Measurements from ENCODE around the gene HSPB7. TPM values are rescaled to one million over a fixed set of nuclear protein-coding genes. Genes with fewer than 3 reads are reported as not detected.

HSPB7 gene
- total and polyA plus RNA-seq, 2 donors (not counting 3 experiments of a cell fraction or from before 2014, with no cell fraction given): not detected

DNA sequence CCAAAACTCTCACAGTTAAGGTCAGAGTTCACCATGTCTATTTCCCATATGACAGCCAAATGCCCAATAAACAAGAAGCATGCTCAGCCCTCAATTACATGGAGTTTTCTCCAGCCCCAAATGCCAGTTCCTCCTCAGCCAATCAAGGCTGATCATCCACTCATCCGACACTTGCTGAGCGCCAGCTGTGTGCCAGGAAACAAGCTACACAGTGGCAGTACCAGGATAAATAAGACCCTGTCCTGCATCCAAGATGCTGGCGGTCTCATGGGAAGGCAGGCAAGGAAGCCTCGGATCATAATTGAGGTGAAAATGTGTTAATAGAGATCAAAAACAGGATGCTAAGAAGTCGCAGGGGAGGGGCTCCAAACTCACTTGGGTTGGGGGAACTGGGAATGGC is 49.7 kb downstream of the HSPB7 start:
- no peaks in the 10 kb centered on the region for H4K20me1 ChIP-seq (replicated peaks; ENCODE audit: control insufficient read depth, extremely low read depth, insufficient read depth, low read length)
- no peak overlapping the region for H3K4me3 ChIP-seq (replicated peaks in 1 of 3; ENCODE audit: insufficient read depth in 1 of 3, low read depth in 1 of 3, low read length in 3 of 3)
- CTCF ChIA-PET: interaction anchor here (1.4 kb wide), 1 partner anchor 153 kb away, joined by 3 read pairs; no protein-coding TSS in a partner anchor
- no TSS peak for BruUV-seq (replicated peaks)
- dilution Hi-C loops (cut with MboI; ENCODE audit: extremely low pct_ligation_motif_present, low sequenced_read_pairs): no loop called here
- TF ChIP-seq, protein P1, sequence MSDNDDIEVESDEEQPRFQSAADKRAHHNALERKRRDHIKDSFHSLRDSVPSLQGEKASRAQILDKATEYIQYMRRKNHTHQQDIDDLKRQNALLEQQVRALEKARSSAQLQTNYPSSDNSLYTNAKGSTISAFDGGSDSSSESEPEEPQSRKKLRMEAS (IDR thresholded peaks at IDR 0.05; ENCODE audit: insufficient read depth, insufficient read length): no peak
- no peak for TF ChIP-seq POLR2A (IDR thresholded peaks at IDR 0.05; ENCODE audit: low read depth, low read length)
- TF ChIP-seq, protein P2, sequence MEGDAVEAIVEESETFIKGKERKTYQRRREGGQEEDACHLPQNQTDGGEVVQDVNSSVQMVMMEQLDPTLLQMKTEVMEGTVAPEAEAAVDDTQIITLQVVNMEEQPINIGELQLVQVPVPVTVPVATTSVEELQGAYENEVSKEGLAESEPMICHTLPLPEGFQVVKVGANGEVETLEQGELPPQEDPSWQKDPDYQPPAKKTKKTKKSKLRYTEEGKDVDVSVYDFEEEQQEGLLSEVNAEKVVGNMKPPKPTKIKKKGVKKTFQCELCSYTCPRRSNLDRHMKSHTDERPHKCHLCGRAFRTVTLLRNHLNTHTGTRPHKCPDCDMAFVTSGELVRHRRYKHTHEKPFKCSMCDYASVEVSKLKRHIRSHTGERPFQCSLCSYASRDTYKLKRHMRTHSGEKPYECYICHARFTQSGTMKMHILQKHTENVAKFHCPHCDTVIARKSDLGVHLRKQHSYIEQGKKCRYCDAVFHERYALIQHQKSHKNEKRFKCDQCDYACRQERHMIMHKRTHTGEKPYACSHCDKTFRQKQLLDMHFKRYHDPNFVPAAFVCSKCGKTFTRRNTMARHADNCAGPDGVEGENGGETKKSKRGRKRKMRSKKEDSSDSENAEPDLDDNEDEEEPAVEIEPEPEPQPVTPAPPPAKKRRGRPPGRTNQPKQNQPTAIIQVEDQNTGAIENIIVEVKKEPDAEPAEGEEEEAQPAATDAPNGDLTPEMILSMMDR (IDR thresholded peaks at IDR 0.05; ENCODE audit: extremely low read depth in 1 of 2, insufficient read depth in 1 of 2, low read depth in 1 of 2, low read length in 2 of 2): no peak
- TF ChIP-seq POLR2AphosphoS5 (IDR thresholded peaks at IDR 0.05; ENCODE audit: insufficient read depth, low read depth, low read length): no peak
- no peak for TF ChIP-seq GATA2 (IDR thresholded peaks at IDR 0.05; ENCODE audit: insufficient read depth, insufficient read length, low read depth, low read length)
- no peak for TF ChIP-seq EZH2 (IDR thresholded peaks at IDR 0.05; ENCODE audit: borderline replicate concordance, low read depth, low read length, severe bottlenecking)
- no peak for TF ChIP-seq JUN (IDR thresholded peaks at IDR 0.05; ENCODE audit: borderline replicate concordance, insufficient read depth, insufficient read length, low read depth)
- no peak for TF ChIP-seq FOS (IDR thresholded peaks at IDR 0.05; ENCODE audit: borderline replicate concordance, insufficient read depth, low read length)
- no peak for TF ChIP-seq MYC (IDR thresholded peaks at IDR 0.05; ENCODE audit: low read depth, low read length)
- DNase-seq (ENCODE audit: low read depth, low spot score): no peak
- no peaks in the 10 kb centered on the region for H3K27me3 ChIP-seq (ENCODE audit: control insufficient read depth in 2 of 2, insufficient read depth in 2 of 2, low read length in 2 of 2)
- H3K4me2 ChIP-seq (ENCODE audit: insufficient read depth, low read length): no peak overlapping the region
- no peak for FAIRE-seq
- H3K79me2 ChIP-seq (ENCODE audit: control insufficient read depth, insufficient read depth, low read length): peaks cover 65% of the 10 kb centered on the region
- H3K9me3 ChIP-seq (replicated peaks; ENCODE audit: control insufficient read depth, insufficient read depth, low read length): no peaks in the 10 kb centered on the region
- intact Hi-C loops (cut with micrococcal nuclease): no loop called here
- POLR2A ChIA-PET: no interaction called here
- H3K36me3 ChIP-seq (ENCODE audit: control insufficient read depth in 2 of 2, extremely low read depth in 1 of 2, insufficient read depth in 2 of 2, low read length in 2 of 2): peaks cover 12% of the 10 kb centered on the region in 2 experiments
- no peak overlapping the region for H2AFZ ChIP-seq (ENCODE audit: low read depth, low read length)
- peaks cover 13% of the 10 kb centered on the region for H3K4me1 ChIP-seq (ENCODE audit: control insufficient read depth, extremely low read depth, insufficient read depth, low read length)
- no peak overlapping the region for H3K27ac ChIP-seq (ENCODE audit: insufficient read depth, low read depth, low read length)
- no peak overlapping the region for H3K9ac ChIP-seq (replicated peaks; ENCODE audit: extremely low read depth, insufficient read depth, low read length)
- H3K9me1 ChIP-seq (replicated peaks; ENCODE audit: control insufficient read depth, extremely low read depth, insufficient read depth, low read length): no peaks in the 10 kb centered on the region

Data from endothelial cell of umbilical vein (primary cell).